DMS153 treated with DMSO at 0.1 percent for 48 hours (cell line): ENCODE results near the gene TRPM6.
"Not testable (repeated sequence)": the region's sequence is repeated elsewhere in the genome, so short reads cannot be mapped to it uniquely, and the experiment has no call there.

ENCODE experiments used
- DNase-seq: peaks from one replicate; lab custom pipeline; 2025; ENCODE audit not compliant: unreplicated experiment; lab: John Stamatoyannopoulos, UW

The TRPM6 gene

DNA sequence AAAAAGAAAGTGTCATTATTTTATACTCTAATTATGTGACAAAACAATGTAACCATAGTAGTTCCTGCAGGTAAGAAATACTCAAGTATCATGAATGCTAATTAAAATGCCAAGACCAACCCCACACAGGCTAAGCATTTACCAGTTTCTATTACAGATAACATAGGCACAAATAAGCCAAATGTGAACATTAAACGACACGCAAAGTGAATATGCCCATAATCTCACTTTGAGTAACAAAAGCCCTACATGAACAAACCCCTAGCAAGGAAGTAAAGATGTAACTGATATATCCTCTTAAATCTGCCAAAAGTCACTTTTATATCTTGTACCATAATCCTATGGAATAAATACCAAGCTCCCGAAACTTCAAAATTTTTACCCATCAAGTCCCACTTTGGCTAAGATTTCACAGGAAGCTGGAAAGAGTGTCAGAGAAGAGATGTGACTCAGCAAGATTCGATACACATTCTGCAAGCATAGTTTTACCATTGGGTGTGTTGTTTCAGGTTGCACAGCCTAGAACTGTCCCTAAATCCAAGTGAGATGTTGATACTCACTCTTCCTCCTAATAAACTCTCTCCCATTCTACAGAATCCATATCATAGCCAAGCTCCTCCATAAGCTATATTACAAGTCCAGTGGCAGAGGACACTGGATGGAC, 28.8 kb downstream of the TRPM6 start:
- DNase-seq = no peak

DNA sequence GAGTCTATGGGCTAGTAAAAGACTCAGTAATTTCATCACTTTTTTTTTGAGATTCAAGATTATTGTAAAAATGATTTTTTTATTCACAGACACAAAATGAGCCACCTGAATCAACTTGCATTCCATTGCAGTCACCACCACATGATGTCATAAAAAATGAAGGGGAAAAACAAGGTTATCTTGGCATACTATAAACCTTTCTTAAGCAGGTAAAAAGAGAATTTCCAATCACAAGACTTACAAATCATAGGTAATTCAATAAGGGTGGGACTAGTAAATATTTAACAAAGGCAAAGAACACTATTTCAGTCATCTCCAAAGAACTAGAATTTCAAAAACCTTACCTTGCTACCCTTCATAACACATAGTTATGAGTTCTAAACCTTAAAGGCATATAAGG, 30.7 kb downstream of the TRPM6 start:
- no peak for DNase-seq

DNA sequence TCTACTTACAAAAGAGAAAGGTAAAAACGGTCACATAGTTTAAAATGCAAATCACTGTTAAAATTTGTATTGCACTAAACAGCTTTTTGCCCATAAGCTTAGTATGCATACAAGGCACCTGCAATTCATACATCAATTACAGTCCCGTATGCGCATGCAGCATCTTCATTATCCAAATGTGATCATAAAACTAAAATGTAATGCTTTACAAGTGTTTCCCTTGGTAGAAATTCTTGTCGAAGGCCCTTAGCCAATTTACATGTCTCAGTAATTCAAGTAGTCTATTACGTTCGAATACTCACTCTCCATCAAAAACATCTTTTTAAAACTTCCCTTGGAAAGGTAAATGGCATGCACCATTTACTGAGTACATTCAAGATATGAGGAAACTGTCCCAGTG, 32.6 kb downstream of the TRPM6 start:
- no peak for DNase-seq

DNA sequence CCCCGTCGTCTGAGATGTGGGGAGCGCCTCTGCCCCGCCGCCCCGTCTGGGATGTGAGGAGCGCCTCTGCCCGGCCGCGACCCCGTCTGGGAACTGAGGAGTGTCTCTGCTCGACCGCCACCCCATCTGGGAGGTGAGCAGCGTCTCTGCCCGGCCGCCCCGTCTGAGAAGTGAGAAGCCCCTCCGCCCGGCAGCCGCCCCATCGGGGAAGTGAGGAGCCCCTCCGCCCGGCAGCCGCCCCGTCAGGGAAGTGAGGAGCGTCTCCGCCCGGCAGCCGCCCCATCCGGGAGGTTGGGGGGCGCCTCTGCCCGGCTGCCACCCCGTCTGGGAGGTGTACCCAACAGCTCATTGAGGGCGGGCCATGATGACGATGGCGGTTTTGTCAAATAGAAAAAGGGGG, 34.7 kb downstream of the TRPM6 start:
- DNase-seq = not testable (repeated sequence)

DNA sequence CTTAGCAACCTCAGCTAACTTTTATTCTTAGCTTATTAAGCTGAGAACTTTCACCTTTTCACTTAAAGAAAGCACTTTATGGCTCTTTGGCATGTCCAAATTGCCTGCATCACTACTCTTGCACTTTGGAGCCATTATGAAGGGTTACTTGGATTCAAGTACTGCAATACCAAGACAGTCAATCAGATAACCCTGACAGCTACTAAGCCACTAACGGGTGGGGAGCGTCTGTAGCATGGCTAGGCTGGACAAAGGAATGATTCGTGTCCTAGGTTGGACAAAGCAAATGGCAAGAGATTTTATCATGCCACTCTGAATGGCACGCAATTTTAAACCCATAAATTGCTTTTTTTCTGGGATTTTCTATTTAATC, 39.6 kb downstream of the TRPM6 start:
- DNase-seq = no peak

DNA sequence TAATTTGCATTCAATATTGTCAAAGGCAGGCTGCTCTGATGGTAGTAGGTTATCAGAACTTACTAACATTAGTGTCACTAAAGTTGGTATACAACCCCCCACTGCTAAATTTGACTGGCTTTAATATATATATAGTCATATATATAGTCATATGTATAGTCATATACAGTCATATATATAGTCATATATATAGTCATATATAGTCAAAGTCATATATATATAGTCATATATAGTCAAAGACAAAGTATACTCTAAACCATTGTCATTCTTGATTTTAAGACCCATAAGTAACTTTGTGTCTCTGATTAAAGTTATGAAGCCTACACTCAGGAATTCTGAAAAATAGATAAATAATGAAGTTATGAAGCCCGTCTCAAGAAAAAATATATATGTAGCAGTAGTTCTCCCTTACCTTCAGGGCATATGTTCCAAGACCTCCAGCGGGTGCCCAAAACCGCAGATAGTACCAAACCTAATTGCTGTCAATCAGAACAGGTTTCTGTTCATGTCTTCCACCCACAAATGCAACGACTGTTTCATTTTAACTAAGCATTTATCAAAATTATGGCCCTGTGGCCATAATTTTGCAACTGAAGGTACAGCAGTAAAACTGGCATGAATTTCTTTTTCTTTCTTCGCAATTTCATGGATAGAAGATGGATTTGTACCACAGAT, 40.1 kb downstream of the TRPM6 start:
- DNase-seq = no peak

DNA sequence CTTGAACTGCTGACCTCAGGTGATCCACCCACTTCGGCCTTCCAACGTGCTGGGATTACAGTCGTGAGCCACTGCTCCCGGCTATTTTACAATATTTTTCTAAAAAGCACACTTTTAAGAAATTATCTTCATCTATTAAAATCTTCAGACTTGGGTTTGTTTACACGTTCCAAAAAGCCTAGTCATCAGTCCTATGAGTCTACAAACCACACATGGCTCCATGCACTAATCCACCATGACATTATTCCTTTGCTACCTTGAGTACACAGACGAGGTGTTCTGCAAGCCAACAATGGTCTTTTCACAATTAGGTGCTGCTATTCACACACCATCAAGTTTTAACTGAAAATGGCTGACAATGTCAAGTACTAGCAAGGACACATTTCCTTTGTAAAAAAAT, 41.0 kb downstream of the TRPM6 start:
- no peak for DNase-seq

DNA sequence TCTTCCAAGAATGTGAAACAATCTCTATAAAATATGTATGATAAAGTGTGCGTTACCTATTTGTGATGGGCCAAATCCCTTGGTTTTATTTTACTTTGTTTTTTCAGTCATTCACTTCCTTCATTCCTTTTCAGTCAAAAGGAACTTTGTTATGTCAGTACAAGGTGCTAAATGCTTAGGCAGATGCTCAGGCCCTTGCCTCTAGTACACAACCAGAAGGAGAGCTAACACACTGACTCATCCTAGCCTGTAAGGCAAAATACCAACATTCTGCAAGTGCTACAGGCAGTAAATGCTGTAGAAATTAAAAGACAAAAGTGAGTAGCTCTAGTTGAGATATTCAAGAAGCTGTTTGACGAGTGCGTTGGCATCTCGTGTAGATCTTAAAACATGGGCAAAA, 49.4 kb downstream of the TRPM6 start:
- DNase-seq = no peak

DNA sequence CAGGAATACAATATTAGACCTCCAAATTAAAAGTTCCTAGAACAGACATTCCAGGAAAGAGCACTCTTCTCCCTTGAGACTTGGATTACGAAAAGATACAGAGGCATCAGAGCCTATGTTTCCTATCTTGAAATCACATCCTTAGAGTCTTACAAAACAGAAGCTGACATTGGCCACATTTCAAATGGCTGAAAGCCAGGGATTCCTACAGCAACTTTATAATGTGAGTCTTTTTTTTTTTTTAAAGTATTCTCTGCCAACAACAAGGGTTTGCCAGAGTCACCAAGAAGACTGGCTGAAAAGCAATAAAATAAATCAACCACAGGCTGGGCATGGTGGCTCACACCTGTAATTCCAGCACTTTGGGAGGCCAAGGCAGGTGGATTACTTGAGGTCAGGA, 63.1 kb downstream of the TRPM6 start:
- no peak for DNase-seq

DNA sequence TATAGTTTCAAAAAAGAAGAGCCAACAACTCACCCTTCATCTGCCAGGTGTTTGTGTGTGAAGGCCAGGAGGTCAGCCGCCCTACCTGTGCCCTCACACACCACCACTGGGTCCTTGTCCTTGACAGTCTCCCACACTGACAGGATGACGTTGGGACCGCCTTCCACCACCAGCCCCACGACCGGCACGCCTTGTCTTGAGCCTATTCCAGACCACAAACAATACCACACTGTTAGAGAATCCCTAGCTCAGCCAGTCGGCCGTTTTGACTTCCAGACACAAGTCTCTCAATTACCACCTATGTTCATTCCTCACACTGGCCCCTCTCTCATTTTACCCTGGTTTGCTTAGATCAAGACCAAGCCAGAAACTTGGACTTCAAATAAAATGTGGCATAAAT, 66.1 kb downstream of the TRPM6 start:
- no peak for DNase-seq

DNA sequence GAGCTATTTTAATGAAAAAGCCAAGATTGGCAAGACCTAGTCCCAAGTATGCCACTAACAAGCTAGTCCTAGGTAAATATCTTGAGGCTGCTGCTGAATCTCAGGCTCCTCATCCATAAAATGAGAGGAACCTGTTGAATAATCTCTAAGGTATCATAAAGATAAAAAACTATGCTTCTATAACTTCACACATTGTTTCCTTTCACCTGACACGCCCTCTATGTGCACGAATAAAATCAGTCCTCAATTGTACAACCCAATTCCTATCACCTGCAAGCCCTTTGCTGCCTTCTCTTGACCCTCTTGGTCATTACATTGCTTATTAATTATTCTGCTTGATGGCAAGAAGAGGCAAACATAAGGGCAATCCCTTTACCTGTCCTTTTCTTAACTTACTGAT, 69.9 kb downstream of the TRPM6 start:
- no peak for DNase-seq

DNA sequence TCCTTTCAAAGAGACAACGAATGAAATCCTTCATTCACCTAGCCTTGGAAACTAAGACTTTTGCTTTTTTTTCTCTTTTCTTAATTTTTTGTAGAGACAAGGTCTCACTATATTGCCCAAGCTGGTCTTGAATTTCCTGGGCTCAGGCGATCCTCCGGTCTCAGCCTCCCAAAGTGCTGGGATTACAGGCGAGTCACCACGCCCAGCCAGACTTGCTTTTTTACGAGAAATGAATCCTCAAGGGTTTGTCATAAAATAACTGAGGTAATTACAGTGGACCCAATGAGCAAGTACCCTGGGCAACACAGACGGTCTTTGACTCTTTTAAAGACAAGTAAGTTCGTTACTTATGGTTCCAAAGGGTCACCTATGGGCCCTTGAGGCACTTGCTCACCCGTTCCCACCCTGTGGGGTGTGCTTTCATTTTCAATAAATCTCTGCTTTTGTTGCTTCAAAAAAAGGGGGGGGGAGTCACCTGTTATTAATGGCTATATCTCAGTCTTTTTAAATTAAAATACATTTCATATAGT, 70.4 kb downstream of the TRPM6 start:
- DNase-seq = no peak

DNA sequence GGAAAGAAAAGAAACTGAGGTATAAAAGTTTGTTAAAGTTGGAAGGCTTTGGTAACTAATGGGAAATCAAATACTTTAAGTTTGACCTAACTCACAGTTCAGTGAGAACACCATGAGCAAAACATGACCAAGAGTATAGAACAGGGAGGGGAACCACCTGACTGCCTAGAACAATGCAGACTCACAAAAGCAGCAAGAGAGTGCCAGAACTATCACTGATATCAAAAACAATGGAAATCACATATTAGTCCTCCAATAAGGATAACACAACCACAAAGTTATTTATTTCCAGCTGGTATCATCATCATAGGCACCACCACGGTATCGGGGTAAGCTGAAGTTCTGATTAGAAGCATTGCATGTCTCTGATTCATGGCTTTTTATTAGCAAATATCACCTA, 77.5 kb downstream of the TRPM6 start:
- DNase-seq = no peak

DNA sequence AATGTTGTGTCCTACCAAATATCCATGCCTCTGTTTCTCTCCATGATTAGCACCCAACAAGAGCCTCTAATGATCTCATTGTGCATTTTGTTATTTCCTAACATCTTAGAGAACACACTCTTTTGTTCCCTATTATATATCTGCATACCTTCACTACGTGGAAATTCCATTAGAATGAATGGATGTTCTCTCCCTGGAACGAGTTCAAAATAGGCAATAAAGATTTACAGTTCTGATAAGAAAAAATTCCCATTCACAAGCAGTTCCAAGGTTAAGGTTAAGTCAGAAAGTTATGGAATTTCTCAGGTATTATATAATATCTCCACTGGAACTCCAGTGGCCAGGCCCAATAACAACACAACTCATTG, 83.7 kb downstream of the TRPM6 start:
- no peak for DNase-seq

DNA sequence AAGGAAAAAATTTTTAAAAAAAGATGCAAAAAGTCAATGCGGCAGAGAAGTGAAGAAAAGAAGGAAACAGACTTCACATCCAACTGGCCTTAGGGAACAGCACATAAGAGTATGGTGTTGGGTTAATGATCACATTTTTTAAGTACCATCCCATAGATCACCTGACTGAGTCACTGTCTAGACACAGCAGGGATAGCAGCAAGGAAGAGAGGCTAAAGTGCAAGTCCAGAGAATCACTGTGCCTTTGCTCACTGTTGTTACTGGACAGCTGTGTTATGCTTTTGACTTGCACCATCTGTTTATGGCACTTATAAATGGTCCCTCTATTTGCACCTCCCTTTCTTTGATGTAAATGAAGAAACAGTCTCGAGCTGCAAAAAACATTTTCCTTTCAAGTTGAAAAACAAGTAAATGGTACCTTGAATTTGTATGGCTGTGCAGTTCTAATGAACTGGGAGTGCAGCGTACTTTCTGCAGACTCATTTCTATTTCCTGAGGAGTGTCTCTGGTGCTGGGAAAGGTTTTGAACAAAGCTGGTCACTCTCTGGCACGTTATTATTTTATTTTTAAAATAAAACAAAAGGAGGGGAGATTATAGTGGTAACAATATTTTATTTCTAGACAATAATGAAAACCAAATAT, 84.2 kb downstream of the TRPM6 start:
- DNase-seq = no peak

DNA sequence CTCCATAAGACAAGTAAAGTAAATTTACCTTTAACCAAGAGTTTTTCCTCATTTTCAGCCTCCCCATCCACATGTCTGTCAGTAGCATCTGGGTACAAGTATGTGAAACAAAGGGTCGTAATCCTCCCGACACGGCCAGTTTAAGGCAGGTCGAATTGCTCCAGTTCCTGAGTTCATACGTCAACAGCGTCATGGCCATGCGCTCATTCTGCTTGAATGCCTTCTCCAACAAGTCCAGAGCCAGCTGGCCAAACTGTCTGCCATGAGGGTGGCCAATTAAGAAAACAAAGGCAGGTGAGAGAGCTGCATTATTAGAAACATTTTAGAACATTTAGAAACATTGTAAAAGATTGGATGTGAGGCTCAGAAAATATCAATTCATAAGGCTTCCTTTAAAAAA, 87.5 kb downstream of the TRPM6 start:
- no peak for DNase-seq

DNA sequence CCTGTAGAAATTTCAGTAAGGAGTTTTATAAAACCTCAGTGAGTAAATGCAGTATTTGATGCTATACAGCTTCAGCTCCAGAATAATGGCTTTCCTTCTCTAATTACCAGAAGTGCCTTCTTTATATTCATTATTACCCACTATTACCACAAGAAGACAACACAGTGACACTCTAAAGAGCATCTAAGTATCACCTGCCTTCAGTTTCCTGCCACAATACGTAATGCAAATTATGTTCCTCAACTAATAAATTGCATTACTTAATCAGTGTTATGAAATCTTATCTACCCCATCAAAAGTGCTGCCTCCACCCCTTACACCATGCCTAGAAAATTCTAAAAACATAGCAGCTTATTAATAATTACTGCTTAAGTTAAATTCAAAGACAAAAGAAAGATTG, 91.9 kb downstream of the TRPM6 start:
- DNase-seq = no peak

DNA sequence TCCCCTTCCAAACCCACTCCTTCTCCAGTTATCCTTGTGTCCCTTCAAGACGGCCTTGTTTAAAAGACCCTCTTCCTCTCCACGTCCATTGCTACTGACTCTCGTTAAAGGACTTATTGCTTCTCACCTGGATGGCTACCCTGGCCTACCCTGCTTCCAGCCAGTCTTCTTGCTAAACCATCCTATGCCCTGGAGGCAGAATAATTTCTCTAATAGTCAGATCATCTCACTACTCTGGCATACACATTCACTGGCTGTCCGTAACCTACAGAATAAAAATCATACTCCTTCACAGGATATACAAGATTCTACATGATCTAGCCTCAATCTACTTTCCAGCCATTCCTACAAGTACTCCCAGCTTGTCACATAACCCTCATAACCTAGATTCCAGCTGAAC, 92.6 kb downstream of the TRPM6 start:
- DNase-seq = no peak

DNA sequence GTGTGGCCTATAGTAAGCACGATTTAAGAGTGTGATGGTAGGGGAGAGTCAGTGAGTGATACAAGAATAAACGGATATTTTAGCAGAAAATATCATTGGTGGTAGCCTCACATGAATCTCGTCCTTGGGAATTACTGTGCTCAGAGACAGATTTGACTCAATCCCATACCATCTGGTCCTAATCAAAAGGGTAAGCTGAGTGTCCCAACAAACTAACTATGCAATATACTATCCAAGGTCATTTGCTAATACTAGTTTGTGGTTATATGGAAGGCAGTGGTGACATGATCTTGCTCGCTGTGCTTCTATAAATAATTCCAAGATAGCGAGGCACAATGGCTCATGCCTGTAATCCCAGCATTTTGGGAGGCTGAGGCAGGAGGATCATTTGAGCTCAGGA, 103.2 kb downstream of the TRPM6 start:
- DNase-seq = no peak

DNA sequence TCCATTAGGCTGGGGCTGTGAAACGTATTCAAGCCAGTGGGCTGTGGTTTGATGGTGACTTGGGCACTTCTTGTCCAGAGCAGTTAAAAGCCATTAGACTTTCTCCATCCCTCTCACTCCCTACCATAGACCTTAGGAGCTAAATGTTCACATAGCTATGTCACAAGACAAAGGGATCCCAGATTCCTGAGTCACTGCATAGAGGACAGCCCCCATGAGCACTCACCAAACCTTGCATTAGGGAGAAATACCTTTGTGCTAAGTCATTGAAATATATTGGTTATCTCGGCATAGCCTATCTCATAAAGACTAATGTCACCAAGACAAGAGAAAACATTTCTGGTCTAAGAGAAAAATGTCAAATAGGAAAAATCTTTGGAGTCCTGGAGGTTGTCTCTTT, 104.3 kb downstream of the TRPM6 start:
- no peak for DNase-seq

DNA sequence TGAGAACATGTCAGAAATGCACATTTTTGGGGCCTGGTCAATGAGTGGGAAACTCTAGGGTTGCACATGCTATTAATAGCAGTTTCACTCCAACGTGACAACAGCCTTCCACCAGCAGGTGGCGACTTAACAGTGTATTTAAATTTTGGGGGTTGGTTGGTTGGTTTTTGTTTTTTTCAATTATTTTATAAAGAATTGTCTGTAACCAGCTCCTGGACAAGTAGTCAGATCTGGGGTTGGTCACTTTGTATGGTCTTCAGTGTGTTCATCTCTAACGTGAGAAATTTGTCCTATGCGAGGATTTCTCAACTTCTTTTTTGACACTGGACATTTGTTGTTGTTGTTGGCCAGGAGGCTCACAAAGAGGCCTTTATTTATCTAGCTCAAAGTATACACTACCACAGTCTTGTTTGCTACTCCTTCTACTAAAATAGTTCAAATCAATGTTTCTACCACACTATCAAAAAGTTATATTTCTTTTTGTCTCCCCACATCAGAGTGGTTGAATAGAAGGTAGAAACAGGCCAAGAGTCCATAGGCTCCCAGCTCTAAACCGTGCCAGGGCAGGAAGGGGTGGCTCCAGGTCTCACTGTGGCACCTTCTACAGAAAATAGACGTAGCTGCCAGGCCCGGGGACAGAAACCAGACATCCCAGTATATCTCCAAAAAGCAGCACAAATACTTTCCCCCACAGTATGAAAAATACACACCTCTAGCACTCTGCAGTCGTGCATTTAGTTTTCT, 110.4 kb downstream of the TRPM6 start:
- peak; percentile 1 for DNase-seq

DNA sequence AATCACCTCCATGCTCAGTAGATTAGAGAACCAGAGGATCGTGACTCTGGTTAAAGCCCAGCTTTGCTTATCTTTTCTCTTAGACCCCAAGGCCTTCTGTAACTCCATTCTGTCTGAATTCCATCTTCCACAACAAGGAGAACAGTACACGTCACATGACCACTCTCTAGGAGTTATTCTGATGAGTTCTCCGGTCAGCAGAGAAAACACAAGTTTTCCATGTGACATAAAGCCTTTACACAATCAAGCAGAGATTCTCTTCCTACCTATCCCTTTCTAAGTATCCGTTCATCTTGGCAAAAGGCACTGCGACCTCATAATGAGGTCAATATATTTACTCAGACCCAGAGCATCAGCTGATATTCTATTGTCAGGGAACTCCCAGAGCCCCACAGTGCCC, 112.3 kb downstream of the TRPM6 start:
- no peak for DNase-seq
